HG03135 (cell line): Measurements from ENCODE around the gene CACNA1S.

Experiments
- ATAC-seq: cut with Tn5 transposase; IDR thresholded peaks from one replicate; pipeline ENCODE4 v1.9.1; 2021; ENCODE audit warnings: mild to moderate bottlenecking, moderate library complexity; ENCODE audit not compliant: unreplicated experiment

The CACNA1S gene

DNA sequence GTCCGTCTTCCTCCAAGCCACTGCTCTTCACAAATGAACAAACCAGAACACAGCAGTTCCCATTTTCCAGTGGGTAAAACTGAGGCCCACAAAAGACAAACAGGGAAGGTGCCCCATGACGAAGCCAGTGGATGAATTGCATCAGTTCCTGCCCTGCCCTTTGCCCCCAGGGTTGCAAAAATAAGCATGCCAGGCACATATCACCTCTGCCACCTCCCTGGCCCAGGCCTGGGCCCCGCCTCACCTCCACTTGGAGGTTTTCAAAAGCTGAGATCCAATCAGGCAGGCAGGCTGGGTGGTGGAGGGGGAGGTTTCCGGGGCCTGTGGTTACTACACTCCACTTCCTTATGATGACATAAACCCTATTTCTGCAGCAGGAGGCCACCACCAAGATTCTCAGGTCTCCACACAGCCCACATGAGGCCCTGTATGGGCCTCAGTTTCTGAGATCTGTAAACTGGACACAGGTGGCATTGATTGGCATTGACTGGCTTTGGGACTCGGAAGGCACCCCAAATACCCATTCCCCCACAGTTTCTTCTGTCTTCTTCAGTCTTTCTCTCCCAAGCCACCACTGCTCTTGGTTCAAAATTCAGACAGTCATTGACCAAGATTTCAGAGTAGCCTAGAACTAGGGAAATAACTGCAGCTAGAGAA is 92.8 kb downstream of the CACNA1S start:
- peak; percentile 62 for ATAC-seq

DNA sequence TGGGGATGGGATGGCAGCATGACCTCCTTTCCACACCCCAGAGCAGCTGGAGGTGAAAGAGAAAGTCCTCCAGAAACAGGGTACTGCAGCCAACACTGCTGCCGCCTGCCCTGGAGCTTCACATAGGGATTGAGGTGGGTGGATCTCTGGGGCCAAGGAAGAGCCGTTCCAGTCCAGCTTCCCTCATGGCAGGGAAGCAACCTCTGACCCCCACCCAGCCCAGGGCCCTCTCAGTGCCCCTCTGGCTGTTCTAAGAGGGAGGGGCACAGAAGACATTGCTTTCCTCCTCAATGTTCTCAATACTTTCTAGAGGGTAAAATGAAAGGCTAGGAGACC is 94.4 kb downstream of the CACNA1S start:
- no peak for ATAC-seq

DNA sequence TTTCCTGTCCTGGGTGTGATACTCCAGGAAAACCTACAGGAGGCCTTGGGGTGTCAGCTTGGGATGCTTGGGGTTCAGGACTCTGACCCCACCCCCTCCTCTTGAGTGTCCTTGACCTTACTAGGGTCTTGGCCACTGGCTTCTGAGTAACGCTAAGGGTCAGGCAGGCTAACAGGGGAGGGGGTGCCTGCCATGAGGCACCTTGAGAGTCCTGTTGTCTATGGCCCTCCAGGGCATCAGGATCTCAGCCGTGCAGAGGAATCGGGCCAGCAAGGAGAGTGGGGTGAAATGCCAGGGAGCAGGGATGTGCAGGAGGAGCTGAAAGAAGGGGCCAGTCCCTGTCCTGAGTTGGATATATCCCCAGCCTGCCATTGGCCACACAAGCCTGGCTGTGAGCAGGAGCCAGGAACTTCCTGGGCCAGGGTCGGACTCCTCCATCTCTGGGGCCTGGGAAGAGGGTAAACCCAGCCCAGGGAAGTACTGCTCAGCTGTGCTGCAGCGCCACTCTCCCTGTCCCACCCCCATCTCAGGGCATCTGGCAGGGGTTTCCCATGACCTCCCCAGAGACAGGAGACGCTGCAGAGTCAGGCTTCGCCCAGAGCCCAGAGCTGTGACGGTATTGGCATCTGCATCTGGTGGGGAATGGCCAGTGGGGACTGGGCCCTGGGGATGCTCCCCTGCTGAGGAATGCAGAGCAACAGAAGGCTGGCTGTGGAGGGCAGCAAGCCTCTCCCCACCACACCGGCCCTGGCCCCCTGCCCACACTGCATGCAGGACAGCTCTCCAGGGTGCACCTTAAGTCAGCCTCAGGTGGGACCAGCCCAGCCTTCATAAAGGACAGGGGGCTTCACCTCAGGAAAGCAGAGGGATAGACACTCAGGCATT is 95.0 kb downstream of the CACNA1S start:
- no peak for ATAC-seq

DNA sequence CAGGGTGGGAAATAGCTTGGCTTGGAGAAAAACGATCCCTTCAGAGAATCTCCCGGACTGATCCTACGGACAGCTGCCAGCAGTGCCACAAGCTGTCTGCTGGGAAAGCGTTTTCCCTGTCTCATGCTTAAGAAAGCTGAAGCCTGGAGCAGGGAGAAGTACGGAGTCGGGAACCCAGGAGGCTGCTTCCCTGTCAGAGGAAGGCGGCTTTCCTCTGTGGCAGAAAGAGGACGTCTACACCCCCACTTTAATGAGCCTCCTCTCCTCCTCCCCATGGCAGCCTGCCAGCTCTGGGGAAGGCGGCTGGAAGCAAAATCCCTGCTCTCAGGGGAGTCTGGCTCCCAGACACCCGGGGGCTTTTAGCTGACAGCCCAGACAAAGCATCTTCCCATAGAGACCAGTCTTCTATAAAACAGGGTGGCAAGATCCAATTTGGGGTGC is 96.0 kb downstream of the CACNA1S start:
- ATAC-seq = no peak

DNA sequence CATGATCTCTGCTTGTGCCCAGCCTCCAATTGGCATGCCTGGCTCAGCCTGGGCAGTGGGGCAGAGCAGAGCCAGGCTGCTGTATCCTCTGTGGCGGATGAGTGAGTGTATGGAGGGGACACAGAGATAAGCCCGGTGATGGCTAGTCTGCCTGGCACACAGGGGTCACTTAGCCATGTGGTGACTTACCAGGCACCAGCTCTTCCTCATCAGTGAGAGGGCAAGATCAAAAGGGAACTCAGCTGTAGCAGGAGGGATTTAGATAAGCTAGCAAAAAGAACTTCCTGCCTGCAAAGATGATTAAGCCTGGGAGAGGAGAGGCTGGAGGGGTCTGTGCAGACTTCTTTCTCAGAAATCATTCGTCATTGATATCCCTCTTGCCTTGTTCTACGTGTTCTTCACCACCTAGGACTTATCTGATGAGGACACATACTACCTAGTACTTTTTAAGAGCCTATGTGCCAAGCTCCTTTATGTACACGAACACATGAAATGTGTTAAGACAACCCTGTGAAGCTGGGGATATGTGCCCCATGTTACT is 96.6 kb downstream of the CACNA1S start:
- ATAC-seq = no peak

DNA sequence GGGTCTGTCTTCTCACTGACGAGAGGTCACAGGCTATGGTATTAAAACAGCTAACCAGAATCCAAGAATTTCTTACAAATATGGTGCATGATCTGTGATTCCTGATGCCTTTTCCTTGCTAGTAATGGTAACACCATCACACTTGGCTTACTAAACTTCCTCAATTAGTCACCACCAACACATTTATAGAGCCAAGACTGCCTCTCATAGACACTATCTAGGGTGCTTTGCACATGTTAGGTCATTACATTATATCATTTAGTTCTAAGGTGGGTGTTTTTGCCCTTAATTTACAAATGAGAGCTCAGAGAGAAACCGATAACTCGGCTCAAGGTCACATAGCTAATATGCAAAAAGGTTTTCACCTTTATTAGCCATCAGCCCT is 97.4 kb downstream of the CACNA1S start:
- ATAC-seq = no peak

DNA sequence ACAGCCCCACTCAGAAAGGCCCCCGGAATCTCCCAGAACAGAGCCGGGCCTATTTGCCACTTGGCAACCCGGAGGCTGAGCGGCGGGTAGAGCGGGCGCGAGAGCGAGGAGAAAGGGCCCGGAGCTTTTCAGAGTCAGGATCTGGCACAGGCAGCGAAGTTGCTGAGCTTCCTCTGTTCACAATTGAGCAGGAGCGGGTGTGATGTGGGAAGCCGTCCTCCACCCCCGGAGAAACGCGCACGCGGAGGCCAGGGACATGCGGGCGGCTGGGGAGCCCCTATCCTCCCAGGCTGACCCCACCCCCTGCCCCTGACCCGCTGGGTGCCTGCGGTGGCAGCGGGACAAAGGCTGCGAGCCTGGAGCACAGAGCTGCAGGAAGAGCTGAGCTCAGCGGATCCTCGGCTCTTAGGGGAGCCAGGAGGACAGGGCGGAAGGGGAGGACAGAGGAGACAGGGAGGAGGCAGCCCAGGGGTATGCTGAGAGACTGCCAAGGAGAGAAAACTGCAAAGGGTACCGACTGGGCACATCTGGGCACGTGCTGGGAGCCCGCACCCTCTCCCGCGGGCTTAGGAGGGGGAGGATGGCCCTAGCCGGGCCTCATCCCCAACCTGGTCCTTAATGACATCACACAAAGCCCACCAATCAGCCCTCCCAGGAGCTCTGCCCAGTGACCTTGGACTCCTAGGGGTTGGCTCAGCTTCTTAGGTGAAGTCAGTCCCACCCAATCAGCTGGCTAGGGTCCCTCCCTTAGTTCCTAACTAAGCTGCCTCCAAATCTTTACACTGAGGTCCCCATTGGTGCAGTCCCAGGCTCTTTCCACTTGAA is 98.0 kb downstream of the CACNA1S start:
- no peak for ATAC-seq

DNA sequence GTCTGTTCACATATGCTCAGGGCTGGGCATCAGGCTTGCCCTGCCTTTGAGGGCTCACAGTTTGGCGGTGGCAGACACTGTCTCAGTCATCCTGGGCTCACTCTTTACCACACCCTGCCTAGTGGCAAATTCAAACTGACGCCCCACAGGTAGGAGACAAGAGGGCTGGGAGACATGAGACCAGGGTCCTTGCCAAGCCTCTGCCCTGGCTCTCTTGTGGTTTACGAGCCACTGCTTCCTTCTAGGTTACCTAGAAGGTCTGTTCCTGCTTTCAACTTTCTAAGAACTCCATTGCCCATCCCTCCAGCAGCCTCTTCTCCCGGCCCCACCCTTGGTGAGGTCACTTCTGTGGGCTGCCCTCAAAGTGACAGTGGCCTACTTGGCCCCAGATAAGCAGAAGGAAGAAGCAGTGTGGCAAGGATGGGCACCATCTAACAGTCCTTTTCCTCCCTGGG is 99.2 kb downstream of the CACNA1S start:
- no peak for ATAC-seq

DNA sequence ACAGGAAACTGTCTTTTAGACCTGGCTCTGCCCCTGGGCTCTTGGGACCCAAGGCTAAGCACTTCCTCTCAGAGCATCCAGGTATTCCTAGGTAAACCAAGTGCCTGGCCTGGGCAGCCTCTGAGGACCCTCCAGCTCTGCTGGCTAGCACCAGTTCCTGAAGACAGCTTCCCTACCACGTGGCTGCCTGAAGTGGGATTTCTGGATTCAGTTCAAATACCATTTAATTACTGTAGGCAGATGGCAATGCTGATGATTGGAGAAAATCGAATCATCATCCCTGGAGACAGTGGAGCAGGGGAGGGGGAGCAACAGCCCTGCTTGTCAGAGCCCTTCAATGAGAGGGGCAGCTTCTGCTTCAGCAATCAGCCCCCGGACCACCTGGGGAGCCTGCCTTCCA is 100.6 kb downstream of the CACNA1S start:
- no peak for ATAC-seq

DNA sequence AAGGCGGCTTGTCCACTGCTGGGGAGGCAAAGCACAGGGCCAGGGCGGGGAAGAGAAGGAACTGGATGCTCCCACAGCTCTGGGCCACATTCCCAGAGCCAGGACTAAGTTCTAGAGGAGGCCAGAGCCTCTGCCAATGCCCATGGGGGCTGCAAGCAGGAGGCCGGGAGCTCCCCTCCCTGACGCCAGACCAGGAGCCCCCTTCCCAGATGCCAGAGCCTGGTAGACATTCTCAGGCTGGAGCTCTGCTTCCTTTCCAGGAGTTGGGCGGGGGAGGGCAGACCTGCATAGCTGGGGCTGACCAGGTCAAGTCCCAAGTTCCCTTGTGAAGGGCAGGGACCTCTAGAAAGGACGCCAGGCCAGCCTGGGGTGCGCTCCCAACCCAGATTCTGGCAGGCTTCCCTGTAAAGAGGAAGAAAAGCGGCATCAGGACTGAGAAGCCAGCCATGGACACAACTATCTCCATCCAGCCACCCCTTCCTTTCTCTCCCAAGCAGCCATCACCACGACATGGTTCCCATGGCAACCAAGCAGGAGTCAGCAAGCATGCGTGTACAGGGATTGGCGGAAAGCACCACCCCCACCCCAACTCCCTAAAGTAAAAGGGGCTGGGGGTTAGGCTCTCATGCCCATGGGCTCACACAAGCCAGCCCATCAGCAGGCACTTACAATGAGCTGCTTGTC is 102.1 kb downstream of the CACNA1S start:
- ATAC-seq = no peak

DNA sequence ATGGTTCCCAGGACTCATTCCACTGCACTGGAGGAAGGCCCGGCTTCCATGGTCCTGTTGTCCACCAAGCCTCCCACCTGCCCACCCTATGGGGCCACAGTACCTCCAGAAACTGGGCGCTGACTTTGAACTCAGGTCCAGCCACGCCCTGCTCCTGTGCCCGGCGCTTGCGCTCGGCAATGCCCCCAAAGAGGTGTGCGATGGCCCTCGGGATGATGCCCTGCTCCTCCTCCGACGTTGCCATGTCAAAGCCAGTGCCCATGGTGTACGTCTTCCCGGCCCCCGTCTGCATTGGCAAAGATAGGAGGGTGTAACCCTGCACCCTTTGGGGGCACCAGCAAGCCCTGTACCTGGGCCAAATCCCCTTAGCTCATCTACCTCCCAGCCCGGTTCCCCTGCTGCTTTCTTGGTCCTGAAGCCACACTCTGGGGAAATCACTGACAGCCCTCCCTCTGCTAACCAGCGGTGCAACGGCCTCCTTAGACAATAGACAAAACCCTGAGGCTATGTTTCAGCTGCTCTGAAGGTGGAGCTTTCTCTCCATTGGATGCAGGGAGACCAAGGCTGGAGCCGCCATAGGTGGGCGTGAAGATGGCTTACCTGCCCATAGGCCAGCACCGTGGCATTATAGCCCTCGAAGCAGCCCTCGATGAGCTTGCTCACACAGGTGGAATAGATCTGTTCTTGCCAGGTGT is 103.4 kb downstream of the CACNA1S start:
- no peak for ATAC-seq

DNA sequence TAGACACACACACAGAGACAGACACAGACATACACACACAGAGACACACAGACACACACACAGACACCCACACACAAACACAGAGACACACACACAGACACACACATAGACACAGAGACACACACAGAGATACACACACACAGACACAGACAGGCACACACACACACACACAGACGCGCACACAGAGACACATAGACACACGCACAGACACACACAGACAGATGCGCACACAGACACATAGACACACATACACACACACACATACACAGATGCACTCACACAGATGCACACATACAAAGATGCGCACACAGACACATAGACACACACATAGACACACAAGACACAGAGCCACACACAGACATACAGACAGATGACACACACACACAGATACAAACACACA is 104.7 kb downstream of the CACNA1S start:
- ATAC-seq = no peak

DNA sequence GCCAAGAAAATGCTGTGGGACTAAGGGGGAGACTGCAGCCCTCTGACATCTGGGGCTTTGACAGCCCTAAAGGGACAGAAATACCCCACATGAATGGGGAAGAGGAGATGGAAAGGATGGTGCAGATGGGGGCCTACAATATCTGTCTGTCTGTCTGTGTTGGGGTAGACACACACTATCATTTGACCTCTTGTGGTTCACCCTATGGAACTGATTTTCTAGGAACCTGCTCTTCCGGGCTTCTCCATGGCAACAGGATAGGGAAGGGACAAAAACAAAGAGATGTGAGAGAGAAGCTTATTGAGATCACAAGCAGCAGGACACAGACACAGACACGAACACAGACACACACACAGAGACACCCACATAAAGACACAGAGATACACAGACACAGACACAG is 105.8 kb downstream of the CACNA1S start:
- no peak for ATAC-seq

DNA sequence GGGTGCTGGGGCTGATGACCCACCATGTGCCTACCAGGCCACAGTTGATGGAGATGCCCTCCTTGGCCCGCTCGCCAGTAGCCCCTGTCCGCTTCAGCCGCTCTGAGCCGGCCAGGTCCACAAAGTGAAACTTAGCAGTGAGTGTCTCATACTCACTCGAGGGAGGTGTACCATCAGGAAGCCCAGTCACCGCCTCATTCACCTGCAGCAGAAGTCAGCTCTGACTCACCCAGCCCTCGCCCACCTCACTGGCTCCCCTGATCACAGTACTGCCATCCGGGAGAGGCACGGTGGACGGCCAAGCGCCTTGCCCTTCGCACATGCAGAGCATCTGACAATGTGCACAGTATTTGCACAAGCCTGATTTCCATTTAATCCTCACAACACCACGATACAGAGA is 107.5 kb downstream of the CACNA1S start:
- no peak for ATAC-seq

DNA sequence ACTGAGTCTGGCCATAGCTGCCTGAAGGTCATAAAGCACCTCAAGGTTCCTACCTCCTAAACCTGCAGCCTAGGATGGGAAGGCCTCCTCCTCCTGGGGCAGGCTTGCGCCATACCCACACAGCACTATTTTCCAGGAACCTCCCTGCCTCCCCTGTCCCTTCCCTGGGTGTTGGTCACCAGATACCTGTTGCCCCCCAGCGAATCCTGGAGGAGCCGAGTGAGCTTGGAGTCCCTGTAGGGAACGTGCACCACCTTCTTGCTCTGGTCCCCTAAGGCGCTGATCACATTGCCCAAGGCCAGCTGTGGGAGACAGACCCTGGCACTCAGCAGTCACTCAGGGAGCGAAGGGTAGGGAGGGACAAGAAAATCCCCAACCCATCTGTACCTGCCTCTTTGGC is 108.1 kb downstream of the CACNA1S start:
- ATAC-seq = no peak

DNA sequence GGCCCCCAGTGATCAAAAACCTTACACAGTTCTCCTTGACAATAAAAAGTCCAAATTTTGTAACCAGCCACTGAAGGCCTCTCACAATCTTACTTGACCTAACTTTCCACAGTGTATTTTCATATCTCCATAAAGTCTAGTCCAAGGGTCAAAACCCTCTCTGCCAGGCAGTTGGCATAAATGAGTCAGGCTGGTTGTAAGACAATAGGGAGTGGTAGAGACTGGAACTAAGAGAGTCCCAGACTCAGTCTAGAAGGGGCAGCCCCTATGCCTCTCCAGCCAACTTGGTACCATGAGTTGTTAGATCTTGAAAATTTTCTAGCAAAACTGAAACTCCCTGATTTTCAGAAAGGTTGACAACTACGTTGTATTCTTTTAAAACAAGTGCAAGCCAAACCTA is 109.7 kb downstream of the CACNA1S start:
- no peak for ATAC-seq

DNA sequence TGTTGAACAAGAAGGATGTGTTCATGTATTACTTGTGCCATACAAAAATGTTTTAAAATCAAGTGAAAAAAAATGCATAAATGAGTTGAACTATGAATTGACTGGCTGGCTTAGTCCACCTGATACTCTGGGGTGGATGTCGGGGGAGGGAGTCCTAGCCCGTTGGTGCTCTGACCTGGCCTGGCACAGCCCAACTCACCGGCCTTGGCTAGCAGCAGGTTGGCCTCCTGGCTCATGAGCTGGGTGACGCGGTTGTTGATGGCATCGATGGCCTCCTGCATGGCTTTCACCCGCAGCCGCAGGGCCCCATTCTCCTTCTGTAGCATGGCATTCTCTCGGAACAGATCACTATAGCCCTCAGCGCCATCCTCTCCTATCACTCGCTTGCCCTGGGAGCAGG is 110.3 kb downstream of the CACNA1S start:
- ATAC-seq = no peak

DNA sequence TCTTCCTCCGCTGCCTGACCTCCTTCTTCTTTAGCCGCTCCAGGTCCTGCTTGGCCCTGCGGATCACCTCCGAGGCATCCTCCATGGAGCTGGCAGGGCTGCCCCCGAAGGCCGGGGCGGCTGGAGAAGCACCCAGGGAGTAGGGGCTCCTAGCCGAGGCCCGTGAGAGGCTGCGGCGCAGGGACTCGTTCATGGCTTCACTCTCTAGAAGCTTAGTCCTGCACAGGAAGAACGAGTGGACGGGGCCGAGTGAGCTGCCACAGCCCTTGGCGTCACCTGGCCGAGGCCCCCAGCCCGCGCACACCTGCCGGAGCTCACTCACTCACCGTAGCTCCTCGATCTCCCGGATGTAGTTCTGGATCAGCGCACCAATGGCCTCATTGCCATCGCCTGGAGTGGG is 111.8 kb downstream of the CACNA1S start:
- ATAC-seq = no peak

DNA sequence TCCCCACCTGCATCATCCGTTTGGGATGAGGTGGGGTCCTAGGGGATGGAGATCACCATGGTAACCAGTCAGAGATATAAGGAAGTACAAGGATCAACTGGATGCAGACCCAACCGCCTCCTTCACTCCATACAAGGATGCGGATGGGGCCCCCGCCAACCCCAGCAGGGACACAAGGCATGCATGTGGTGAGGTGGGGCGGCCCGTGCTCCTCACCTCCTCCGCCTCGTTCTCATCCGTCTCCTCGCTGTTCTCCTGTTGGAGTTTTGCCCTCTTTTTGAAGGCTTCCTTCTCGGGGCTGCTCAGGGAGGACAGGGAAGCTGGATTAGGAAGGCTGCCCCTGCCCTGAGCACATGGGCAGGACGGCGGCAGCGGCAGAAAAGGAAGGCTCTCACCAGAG is 112.6 kb downstream of the CACNA1S start:
- no peak for ATAC-seq

DNA sequence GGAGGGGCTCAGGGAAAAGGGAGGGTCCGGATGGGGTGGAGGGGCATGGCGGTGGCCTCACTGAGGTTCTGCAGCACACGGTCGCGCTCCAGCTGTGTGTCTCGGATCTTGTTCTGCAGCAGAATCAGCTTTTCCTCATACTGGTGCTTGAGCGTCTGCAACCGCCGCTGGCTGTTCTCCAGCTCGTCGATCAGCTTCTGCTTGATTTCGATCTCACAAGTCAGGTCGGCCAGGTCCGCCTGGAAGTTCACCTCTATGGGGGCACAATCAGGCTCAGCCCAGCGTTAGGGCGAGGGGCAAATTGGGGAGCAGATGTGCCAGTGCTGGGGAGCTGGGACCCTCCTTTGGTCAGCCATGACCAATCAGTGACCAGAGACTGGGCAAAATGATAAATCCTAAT is 113.9 kb downstream of the CACNA1S start:
- ATAC-seq = no peak
